GM23248 (cell line): Measurements from ENCODE around the gene ZNF747. TPM values are rescaled to one million over a fixed set of nuclear protein-coding genes. Genes with fewer than 3 reads are reported as not detected.
"Not testable (repeated sequence)": the region's sequence is repeated elsewhere in the genome, so short reads cannot be mapped to it uniquely, and the experiment has no call there.

Experiments
- DNase-seq: peaks from one replicate; pipeline ENCODE4 v3.0.0-alpha.2; 2015
- H2AFZ ChIP-seq: fragments of 200-600 bp; sonication (generic); 2 replicates; pipeline ENCODE4 v1.6.1; 2016; ENCODE audit warnings: antibody characterized with exemption
- H3F3A ChIP-seq: fragments of 200-600 bp; sonication (generic); 2 replicates; pipeline ENCODE4 v1.6.1; 2016; ENCODE audit warnings: mild to moderate bottlenecking, antibody characterized with exemption, mixed run types; ENCODE audit not compliant: insufficient read depth
- H3K27ac ChIP-seq: fragments of 200-600 bp; sonication (generic); 2 replicates; pipeline ENCODE4 v1.5.1; 2016; ENCODE audit warnings: mild to moderate bottlenecking
- H3K27me3 ChIP-seq: fragments of 200-600 bp; sonication (generic); replicated peaks from 2 replicates; pipeline ENCODE4 v1.6.1; 2016; ENCODE audit warnings: mild to moderate bottlenecking; ENCODE audit not compliant: insufficient read depth
- H3K36me3 ChIP-seq: fragments of 200-600 bp; sonication (generic); 2 replicates; pipeline ENCODE4 v1.6.1; 2016; ENCODE audit warnings: low read depth, mild to moderate bottlenecking
- H3K4me1 ChIP-seq: fragments of 200-600 bp; sonication (generic); 2 replicates; pipeline ENCODE4 v1.6.1; 2016; ENCODE audit warnings: mild to moderate bottlenecking; ENCODE audit not compliant: insufficient read depth
- H3K4me2 ChIP-seq: fragments of 200-600 bp; sonication (generic); one replicate; pipeline ENCODE4 v1.6.1; 2016; ENCODE audit warnings: mild to moderate bottlenecking; ENCODE audit not compliant: unreplicated experiment
- H3K4me3 ChIP-seq: fragments of 200-600 bp; sonication (generic); 2 replicates; pipeline ENCODE4 v1.5.1; 2016; ENCODE audit warnings: mild to moderate bottlenecking
- H3K79me2 ChIP-seq: fragments of 200-600 bp; sonication (generic); 2 replicates; pipeline ENCODE4 v1.6.1; 2016; ENCODE audit warnings: mild to moderate bottlenecking; ENCODE audit not compliant: insufficient read depth
- H3K9ac ChIP-seq: fragments of 200-600 bp; sonication (generic); 2 replicates; pipeline ENCODE4 v1.6.1; 2016; ENCODE audit warnings: mild to moderate bottlenecking
- H3K9me2 ChIP-seq: fragments of 200-600 bp; sonication (generic); 2 replicates; pipeline ENCODE4 v1.6.1; 2016; ENCODE audit warnings: mixed run types, mild to moderate bottlenecking, moderate library complexity; ENCODE audit not compliant: insufficient read depth
- H3K9me3 ChIP-seq: fragments of 200-600 bp; sonication (generic); one replicate; pipeline ENCODE4 v1.6.1; 2017; ENCODE audit warnings: low read depth
- H4K20me1 ChIP-seq: fragments of 200-600 bp; sonication (generic); 2 replicates; pipeline ENCODE4 v1.6.0; 2016; ENCODE audit not compliant: insufficient read depth
- EZH2 ChIP-seq: fragments of 200-600 bp; sonication (generic); IDR thresholded peaks from 2 replicates; pipeline ENCODE4 v1.6.1; 2018; ENCODE audit warnings: antibody characterized with exemption, mild to moderate bottlenecking; ENCODE audit not compliant: insufficient read depth, poor library complexity, severe bottlenecking
- EZH2phosphoT487 ChIP-seq: fragments of 200-600 bp; sonication (generic); IDR thresholded peaks from 2 replicates; pipeline ENCODE4 v1.6.1; 2018; ENCODE audit warnings: antibody characterized with exemption, moderate library complexity, mild to moderate bottlenecking, low read depth; ENCODE audit not compliant: insufficient read depth
- WGBS, 2 experiments: methylation state at CpG; one replicate each; pipeline ENCODE4 v1.1.6; 2015 to 2017; ENCODE audit warnings: low lambda C conversion rate in 2 of 2, low coverage in 1 of 2; ENCODE audit errors: missing lambda C conversion rate in 2 of 2; 5-methylcytosine and 5-hydroxymethylcytosine counted together
- in situ Hi-C: fragments of 300-500 bp; cut with MboI; formaldehyde crosslinking; loops from 2 replicates; pipeline ENCODE4 v1.15.0; 2020
- polyA plus RNA-seq: library from polyadenylated mRNA; unstranded; fragments of >200 nt; fragmentation: Nextera tagmentation; extraction: Ambion mirVana; gene quantifications from 2 replicates; pipeline ENCODE4 v1.2.1, GENCODE V29; 2016
- total RNA-seq: library from RNA; depleted of rRNA; stranded (reverse); fragments of >200 nt; shearing (Covaris generic); gene quantifications from 2 replicates; pipeline ENCODE4 v1.2.3, GENCODE V29; 2014

Gene ZNF747
- total and polyA plus RNA-seq, 2 experiments from 2014 or later, result 5.4 to 15.7 TPM

DNA sequence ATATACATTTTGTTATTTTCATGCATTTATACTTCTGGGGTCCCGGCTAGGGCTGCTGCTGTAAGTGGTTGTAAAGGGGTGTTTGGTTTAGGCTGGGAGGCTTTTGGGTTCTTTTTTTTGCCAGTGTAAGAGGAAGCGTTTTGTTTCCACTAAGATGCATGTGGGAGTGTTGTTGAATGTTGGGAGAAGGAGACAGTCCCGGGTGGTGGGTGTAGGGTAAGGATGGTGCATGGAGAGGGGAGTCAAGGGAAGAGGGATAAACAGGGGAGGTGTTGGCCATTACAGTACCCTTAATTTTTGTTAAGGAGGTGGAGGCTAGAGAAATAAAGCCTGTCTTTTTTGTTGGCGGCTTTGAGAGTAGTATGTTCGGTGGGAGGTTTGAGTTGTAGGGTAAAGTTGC, 8.4 kb upstream of the ZNF747 start:
- Histone ChIP-seq H3K27me3 (no peaks in the 10 kb centered on the region), H2AFZ (no peak overlapping the region), H3K27ac (no peak overlapping the region), H4K20me1 (no peaks in the 10 kb centered on the region), H3K36me3 (no peaks in the 10 kb centered on the region), H3K79me2 (no peaks in the 10 kb centered on the region), H3K9me3 (no peaks in the 10 kb centered on the region), H3F3A (no peaks in the 10 kb centered on the region), H3K4me1 (peaks cover 5% of the 10 kb centered on the region; the same call in 1 of the 2 replicates), H3K9me2 (no peaks in the 10 kb centered on the region), H3K4me3 (no peak overlapping the region), H3K4me2 (no peak overlapping the region), H3K9ac (no peak overlapping the region)
- no peak for DNase-seq
- 80% methylated on average over 5 of the region's 5 CpGs for WGBS, 2 experiments
- in situ Hi-C loops, result no loop called here
- no peak for TF ChIP-seq EZH2phosphoT487
- TF ChIP-seq EZH2, result no peak

DNA sequence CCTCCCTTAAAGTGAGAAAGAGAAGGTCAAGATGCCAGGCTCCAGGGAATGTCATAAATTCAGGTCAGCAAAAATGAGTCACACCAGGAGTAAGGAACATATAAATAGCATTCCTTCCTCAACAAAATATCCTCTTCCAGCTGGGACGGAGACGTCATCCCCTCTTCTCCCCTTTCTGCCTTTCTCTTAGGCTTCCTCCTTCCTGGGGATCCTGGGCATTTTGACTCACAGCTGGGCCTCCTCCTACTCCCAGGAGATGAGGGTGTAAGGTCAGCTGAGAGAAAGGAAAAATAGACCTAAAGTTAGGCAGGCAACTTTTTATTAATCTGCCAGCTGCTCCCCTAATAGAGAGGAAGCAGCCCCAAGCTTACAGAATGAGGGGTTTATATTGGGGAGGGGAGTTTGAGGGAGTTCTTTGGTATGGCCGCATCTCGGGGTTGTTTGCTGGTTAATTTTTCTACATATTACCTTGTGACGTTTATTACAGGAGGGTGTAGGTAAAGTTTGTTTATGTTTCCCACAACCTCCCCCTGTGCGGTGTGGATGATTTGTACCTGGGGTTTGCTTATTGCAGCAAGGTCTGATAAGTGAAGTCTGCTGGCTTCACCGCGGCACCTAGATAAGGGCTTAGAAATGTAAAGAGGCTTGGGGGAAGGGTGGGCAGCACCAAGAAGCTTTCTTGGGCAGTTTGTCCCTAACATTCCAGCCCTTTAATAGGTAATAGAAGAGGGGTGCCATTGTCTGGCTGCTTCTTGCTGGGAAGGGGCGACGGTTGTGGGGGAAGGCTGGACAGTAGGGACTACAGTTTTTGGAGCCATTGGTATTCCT, 7.1 kb upstream of the ZNF747 start:
- H3K27me3 ChIP-seq, result no peaks in the 10 kb centered on the region
- in situ Hi-C loops, result no loop called here
- 32 to 43% methylated on average over 10 of the region's 10 CpGs for WGBS, 2 experiments
- no peaks in the 10 kb centered on the region for H3K79me2 ChIP-seq
- no peak overlapping the region for H3K4me2 ChIP-seq
- no peaks in the 10 kb centered on the region for H3K36me3 ChIP-seq
- TF ChIP-seq EZH2phosphoT487 (no peak), EZH2 (no peak)
- H3K4me1 ChIP-seq, result peaks cover 5% of the 10 kb centered on the region; the same call in 1 of the 2 replicates
- H2AFZ ChIP-seq, result peak overlapping the region; percentile 53
- H3F3A ChIP-seq, result no peaks in the 10 kb centered on the region
- H3K4me3 ChIP-seq, result no peak overlapping the region
- H3K27ac ChIP-seq, result no peak overlapping the region
- H3K9me2 ChIP-seq, result no peaks in the 10 kb centered on the region
- no peaks in the 10 kb centered on the region for H4K20me1 ChIP-seq
- no peak overlapping the region for H3K9ac ChIP-seq
- DNase-seq, result peak; percentile 61
- H3K9me3 ChIP-seq, result no peaks in the 10 kb centered on the region

DNA sequence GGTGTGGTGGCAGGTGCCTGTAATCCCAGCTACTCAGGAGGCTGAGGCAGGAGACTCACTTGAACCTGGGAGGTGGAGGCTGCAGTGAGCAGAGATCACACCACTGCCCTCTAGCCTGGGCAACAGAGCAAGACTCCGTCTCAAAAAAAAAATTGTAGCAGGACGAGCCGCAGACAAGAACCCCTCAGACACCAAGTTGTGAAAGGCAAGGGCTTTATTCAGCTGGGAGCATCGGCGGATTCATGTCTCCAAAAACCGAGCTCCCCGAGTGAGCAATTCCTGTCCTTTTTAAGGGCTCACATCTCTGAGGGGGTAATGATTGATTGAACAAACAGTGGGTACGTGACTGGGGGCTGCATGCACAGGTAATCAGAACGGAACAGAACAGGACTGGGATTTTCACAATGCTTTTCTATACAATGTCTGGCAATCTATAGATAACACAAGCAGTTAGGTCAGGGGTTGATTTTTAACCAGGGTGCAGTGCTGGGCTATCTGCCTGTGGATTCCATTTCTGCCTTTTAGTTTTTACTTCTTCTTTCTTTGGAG, 6.3 kb upstream of the ZNF747 start:
- H3K27ac ChIP-seq, H3K4me1 ChIP-seq, H3K27me3 ChIP-seq, H3K4me2 ChIP-seq, H3K4me3 ChIP-seq, DNase-seq, H4K20me1 ChIP-seq, H3F3A ChIP-seq, in situ Hi-C loops, H3K36me3 ChIP-seq, H3K9ac ChIP-seq, H3K9me3 ChIP-seq, H3K79me2 ChIP-seq, H3K9me2 ChIP-seq: not testable (repeated sequence)
- 91 to 95% methylated on average over 9 of the region's 9 CpGs for WGBS, 2 experiments
- peak overlapping the region; percentile 53; the same call in 1 of the 2 replicates for H2AFZ ChIP-seq

DNA sequence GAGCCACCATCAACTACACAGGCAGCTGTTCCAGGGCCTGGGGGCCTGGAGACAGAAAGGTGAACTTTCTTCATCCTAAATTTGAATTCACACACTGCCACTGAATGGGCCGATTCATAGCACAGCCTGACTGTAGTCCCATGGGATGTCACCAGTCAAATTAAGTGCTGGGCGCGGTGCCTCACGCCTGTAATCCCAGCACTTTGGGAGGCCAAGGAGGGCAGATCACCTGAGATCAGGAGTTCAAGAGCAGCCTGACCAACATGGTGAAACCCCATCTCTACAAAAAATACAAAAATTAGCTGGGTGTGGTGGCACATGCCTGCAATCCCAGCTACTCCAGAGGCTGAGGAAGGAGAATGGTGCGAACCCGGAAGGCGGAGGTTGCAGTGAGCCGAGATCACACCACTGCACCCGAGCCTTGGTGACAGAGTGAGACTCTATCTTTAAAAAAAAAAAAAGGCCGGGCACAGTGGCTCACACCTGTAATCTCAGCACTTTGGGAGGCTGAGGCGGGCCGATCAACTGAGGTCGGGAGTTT, 5.4 kb upstream of the ZNF747 start:
- H3K27ac ChIP-seq, H3K4me1 ChIP-seq, H3K36me3 ChIP-seq, DNase-seq, H3F3A ChIP-seq, H3K9me3 ChIP-seq, H2AFZ ChIP-seq, H3K9ac ChIP-seq, H3K4me2 ChIP-seq, H3K27me3 ChIP-seq, H3K4me3 ChIP-seq, H4K20me1 ChIP-seq, H3K79me2 ChIP-seq, H3K9me2 ChIP-seq, in situ Hi-C loops: not testable (repeated sequence)
- WGBS, 2 experiments, result 90 to 93% methylated on average over 13 of the region's 13 CpGs
